Pancreas (tissue), 10 donors: ENCODE data around the gene ADIPOR1. TPM values are rescaled to one million over a fixed set of nuclear protein-coding genes. Genes with fewer than 3 reads are reported as not detected.

Source experiments
- ATAC-seq, 4 donors: fragments of 200-7000 bp; cut with Tn5 transposase; one replicate each; pipeline versions ENCODE4 v1.8.0 to v1.9.1; 2020; ENCODE audit warnings: mild to moderate bottlenecking in 4 of 4, moderate library complexity in 4 of 4
- DNase-seq, 6 donors: peaks; one replicate each; pipeline ENCODE4 v3.0.0-alpha.2; 2020
- FAIRE-seq: peaks from 2 replicates; lab custom pipeline; 2012; peaks lifted over from hg19 to GRCh38; lab: Jason Lieb, UNC
- H3K27ac ChIP-seq, 4 donors: fragments of 200-600 bp; sonication (generic); 1 replicate in 3 of 4; 2 replicates in 1 of 4; pipeline versions ENCODE4 v1.5.0 to v1.8.0; 2020
- H3K27me3 ChIP-seq, 4 donors: fragments of 200-600 bp; one replicate each; pipeline ENCODE4 v1.8.0; 2021
- H3K36me3 ChIP-seq, 3 donors: fragments of 200-600 bp; sonication (generic) in 1 of 3; one replicate each; pipeline versions ENCODE4 v1.5.0 to v1.8.0; 2020 to 2021
- H3K4me1 ChIP-seq, 3 donors: fragments of 200-600 bp; one replicate each; pipeline ENCODE4 v1.8.0; 2021
- H3K4me3 ChIP-seq, 4 donors: fragments of 200-600 bp; sonication (generic) in 2 of 4; one replicate each; pipeline versions ENCODE4 v1.5.0 to v1.8.0; 2020 to 2021
- H3K9me3 ChIP-seq, 4 donors: fragments of 200-600 bp; one replicate each; pipeline ENCODE4 v1.8.0; 2021
- CTCF ChIP-seq, 4 donors: fragments of 200-600 bp; sonication (generic) in 3 of 4; IDR thresholded peaks; one replicate each; pipeline versions ENCODE4 v1.5.0 to v1.8.0; 2021; ENCODE audit warnings: antibody characterized with exemption in 4 of 4
- WGBS, 2 donors: extraction: QIAGEN DNeasy Blood & Tissue Kit; methylation state at CpG; one replicate each; pipeline ENCODE4 v1.1.7; 2013; 5-methylcytosine and 5-hydroxymethylcytosine counted together
- intact Hi-C, 3 donors: fragments of 100-400 bp; cut with DNase I; formaldehyde crosslinking; loops; one replicate each; pipeline versions ENCODE4 v1.11.1 to v1.14.2; 2022
- polyA plus RNA-seq, 2 donors: library from polyadenylated mRNA; stranded (reverse); fragments of 200-250 nt; gene quantifications; one replicate each; pipeline ENCODE4 v1.2.3, GENCODE V29; 2013
- total RNA-seq, 6 donors: library from RNA; stranded (reverse); fragmentation: NEBNext Ultra II Directional in 4 of 6; extraction: Animal tissue kit (Norgen Biotek cat#: 25700) in 4 of 6; gene quantifications; one replicate each; pipeline versions ENCODE4 v1.2.1 to v1.2.4, GENCODE V29; 2021 to 2023
- donor health status: healthy with polysubstance abuse.
- donor health status: DM: no; HTN: no; CAD: no; lungs with moderate emphysema.
- donor health status: DM: no; HTN: no; CAD: no.
- donor health status: control.
- donor health status: control.
- donor health status: Bipolar disorder and iron deficiency.
- donor health status: DM: yes; HTN: yes; CAD: no.
- donor health status: DM: no; HTN: no; CAD: no.
- donor health status: DM: no; HTN: no; CAD: no.
- donor health status: DM: yes; HTN: yes; CAD: no.

Gene ADIPOR1
- total and polyA plus RNA-seq, 8 donors: 27.9 to 52.2 (median 48.2) TPM

- TF ChIP-seq CTCF (IDR thresholded peaks at IDR 0.05): no peak
- Histone ChIP-seq H3K36me3 (peaks cover 0 to 6% (median 3%) of the 10 kb centered on the region in 3 donors), H3K4me1 (peaks cover 5 to 31% (median 26%) of the 10 kb centered on the region in 3 donors), H3K4me3 (no peak overlapping the region), H3K27me3 (no peaks in the 10 kb centered on the region), H3K9me3 (no peaks in the 10 kb centered on the region), H3K27ac (peak overlapping the region in 2 of 4 donors; percentile 11 to 27)
- FAIRE-seq (no peak), DNase-seq (no peak), ATAC-seq (no peak)
- intact Hi-C loops: no loop called here
Observed at GRCh38 chr1:202953392-202953791, 4.7 kb downstream of the ADIPOR1 start.

- ATAC-seq (peak in 3 of 4 donors; percentile 12 to 79 (median 73)), DNase-seq (peak in 1 of 6 donors; percentile 64), FAIRE-seq (no peak)
- H3K27ac ChIP-seq: peak overlapping the region in 2 of 4 donors; percentile 38 to 55
- peaks cover 5 to 31% (median 26%) of the 10 kb centered on the region in 3 donors for H3K4me1 ChIP-seq
- no peak for TF ChIP-seq CTCF (IDR thresholded peaks at IDR 0.05)
- no peaks in the 10 kb centered on the region for H3K27me3 ChIP-seq
- peaks cover 0 to 11% (median 5%) of the 10 kb centered on the region in 3 donors for H3K36me3 ChIP-seq
- intact Hi-C loops: no loop called here
- WGBS, 2 donors: 69 to 78% methylated on average over 4 of the region's 4 CpGs
- no peaks in the 10 kb centered on the region for H3K9me3 ChIP-seq
- H3K4me3 ChIP-seq: no peak overlapping the region
Observed at GRCh38 chr1:202952818-202953217, 5.3 kb downstream of the ADIPOR1 start.

GRCh38 chr1:202952099-202952498, 6.0 kb downstream of the ADIPOR1 start:
- TF ChIP-seq CTCF (IDR thresholded peaks at IDR 0.05): no peak
- H3K27ac ChIP-seq: peak overlapping the region in 2 of 4 donors; percentile 38 to 55
- H3K36me3 ChIP-seq: peaks cover 0 to 18% (median 5%) of the 10 kb centered on the region in 3 donors
- no peak overlapping the region for H3K4me3 ChIP-seq
- no peaks in the 10 kb centered on the region for H3K27me3 ChIP-seq
- no peaks in the 10 kb centered on the region for H3K9me3 ChIP-seq
- ATAC-seq (no peak), FAIRE-seq (no peak), DNase-seq (no peak)
- H3K4me1 ChIP-seq: peaks cover 4 to 30% (median 26%) of the 10 kb centered on the region in 3 donors
- WGBS, 2 donors: 92 to 95% methylated on average over 1 of the region's 1 CpG
- intact Hi-C loops: no loop called here

- Histone ChIP-seq H3K27me3 (no peaks in the 10 kb centered on the region), H3K4me1 (peaks cover 0 to 23% (median 23%) of the 10 kb centered on the region in 3 donors), H3K4me3 (no peak overlapping the region), H3K9me3 (no peaks in the 10 kb centered on the region), H3K36me3 (peaks cover 0 to 25% (median 5%) of the 10 kb centered on the region in 3 donors), H3K27ac (no peak overlapping the region)
- intact Hi-C loops: no loop called here
- ATAC-seq: no peak
- TF ChIP-seq CTCF (IDR thresholded peaks at IDR 0.05): no peak
- WGBS, 2 donors: 35 to 46% methylated on average over 2 of the region's 2 CpGs
- FAIRE-seq: no peak
- no peak for DNase-seq
Observed at GRCh38 chr1:202951437-202951836, 6.7 kb downstream of the ADIPOR1 start.

GRCh38 chr1:202945483-202945882, 12.6 kb downstream of the ADIPOR1 start:
- intact Hi-C loops: no loop called here
- no peak overlapping the region for H3K27ac ChIP-seq
- H3K4me1 ChIP-seq: no peaks in the 10 kb centered on the region
- WGBS, 2 donors: 98 to 99% methylated on average over 2 of the region's 2 CpGs
- no peak for TF ChIP-seq CTCF (IDR thresholded peaks at IDR 0.05)
- no peak overlapping the region for H3K4me3 ChIP-seq
- H3K27me3 ChIP-seq: no peaks in the 10 kb centered on the region
- DNase-seq: no peak
- FAIRE-seq: no peak
- H3K9me3 ChIP-seq: no peaks in the 10 kb centered on the region
- ATAC-seq: no peak
- H3K36me3 ChIP-seq: peaks cover 4 to 73% (median 39%) of the 10 kb centered on the region in 3 donors
